ENCODE results near the gene UQCRC1.

The UQCRC1 gene

DNA sequence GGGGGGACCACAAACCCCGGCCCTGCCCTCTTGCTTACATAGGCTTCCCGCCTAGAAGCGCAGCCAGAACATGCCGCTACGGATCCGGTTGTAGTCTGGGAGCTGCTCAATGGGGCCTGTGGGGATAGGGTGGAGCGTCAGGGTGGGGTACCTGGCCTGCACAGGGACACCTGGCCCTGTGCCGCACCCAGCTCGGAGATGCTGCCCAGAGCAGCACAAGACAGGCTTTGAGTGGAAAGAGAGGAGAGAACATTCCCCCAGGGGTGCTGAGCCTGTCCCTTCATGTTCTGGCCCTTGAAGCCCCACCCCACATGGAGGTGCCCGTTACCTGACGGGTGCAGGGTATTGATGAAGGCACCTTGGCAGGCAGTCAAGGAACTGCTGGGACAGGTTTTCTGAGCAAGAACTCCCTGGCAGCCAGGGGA, 10.4 kb downstream of the UQCRC1 start:
- DNase-seq (ENCODE audit: low read depth in 1 of 2, low spot score in 1 of 2), result no peak

DNA sequence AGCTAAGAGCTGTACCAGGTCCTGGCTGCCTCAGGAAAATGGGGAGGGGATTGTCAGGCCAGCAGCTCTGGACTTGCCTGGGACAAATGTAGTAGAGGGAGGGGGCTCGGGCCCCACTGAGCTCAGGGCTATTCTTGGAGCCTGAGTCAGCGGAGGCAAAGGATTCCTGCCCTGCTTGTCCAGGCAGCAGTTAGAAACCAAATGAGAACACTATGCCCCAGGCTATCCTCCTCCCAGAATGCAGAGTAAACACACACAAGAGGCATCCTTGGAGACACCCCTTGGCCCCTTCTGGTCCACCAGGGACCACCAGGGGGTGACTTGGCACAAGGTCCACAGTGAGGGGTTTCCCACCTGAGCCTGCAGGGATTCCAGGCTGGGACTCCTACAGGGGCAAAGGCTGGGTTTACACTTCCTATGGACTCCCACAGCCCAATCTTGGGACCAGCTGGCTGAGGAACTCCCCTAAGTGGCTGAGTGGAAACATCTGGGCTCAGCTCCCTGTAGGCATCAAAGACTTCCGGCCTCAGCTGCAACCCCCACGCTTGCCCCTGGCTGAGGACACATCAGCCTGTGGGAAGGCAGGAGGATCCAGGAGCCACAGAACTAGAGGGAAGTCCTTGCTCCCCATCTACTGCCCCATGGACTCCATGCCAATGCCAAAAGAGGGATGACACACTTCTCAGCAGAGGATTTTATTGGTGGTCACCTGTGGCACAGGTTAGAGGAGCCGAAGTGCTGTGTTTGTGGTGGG, 10.9 kb downstream of the UQCRC1 start:
- DNase-seq (ENCODE audit: low read depth in 1 of 2, low spot score in 1 of 2), result no peak

DNA sequence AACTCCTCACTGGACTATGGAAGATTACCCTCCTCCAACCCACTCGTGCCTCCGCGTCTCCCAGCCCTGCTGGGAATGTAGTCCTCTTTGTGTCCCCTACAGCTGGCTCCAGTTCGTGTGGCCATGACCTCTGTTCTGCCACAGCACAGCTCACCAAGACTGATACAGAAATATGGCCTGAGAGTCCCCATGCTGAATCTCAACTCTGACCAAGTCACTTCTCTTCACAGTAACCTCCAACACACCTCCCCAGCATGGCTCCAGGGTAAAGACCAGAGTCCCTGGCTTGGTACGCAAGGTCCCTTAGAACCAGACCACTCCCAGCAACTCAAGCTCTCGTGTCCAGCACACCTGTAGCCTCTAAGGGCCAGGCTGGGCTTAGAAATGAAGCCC, 12.0 kb downstream of the UQCRC1 start:
- DNase-seq (ENCODE audit: low read depth in 1 of 2, low spot score in 1 of 2), result no peak

DNA sequence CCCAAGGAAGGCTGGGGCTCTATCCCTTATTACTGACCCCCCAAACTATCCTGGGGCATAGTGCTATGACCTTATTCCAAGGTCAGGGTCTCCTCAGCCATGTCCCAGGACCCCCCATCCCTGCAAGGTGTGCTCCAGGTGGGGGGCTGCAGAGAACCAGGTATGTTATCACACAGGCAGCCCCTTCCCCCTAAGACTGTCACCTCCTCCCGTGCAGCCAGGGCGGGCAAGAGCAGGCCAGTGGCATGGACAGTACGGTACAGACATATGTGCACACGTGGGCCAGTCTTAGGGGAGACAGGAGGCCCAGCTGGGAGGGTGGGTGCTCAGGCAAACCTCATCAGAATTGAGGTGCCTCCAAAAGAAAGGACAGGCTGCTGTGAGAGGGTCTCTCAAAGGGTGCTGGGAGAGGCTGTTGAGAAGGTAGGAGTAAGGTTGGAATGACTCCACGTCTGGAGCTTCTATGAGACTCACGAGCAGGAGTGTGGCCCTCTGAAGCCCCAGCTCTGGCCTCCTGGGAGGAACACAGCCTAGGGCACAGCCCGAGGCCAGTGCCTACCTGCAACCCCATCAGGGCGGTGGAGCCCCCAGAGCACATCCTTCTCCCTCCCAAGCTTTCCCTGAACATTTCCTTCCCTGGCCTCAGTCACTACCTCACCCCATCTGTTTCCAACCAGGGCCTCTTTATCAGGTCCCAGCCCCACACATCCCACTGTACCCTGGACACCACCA, 12.6 kb downstream of the UQCRC1 start:
- no peak for DNase-seq (ENCODE audit: low read depth in 1 of 2, low spot score in 1 of 2)

DNA sequence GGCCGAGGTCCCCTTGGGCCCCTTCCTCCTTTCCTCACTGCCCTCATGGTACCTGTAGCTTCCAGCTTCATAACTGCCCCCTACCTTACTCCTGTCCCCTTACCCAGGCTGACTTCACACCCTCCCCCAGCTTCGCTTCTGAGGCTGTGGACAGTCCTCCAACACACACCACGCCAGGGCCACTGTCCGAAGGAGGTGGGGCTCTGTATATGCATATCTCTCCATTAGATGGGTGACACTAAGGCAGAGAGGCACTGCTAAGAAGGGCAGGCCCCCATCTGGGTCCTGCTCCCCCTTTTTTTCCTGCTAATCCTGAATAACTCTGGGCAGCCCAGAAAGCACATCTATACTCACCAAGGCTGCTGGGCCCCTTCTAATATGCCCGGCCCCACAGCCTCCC, 13.3 kb downstream of the UQCRC1 start:
- DNase-seq (ENCODE audit: low read depth in 1 of 2, low spot score in 1 of 2), result no peak

DNA sequence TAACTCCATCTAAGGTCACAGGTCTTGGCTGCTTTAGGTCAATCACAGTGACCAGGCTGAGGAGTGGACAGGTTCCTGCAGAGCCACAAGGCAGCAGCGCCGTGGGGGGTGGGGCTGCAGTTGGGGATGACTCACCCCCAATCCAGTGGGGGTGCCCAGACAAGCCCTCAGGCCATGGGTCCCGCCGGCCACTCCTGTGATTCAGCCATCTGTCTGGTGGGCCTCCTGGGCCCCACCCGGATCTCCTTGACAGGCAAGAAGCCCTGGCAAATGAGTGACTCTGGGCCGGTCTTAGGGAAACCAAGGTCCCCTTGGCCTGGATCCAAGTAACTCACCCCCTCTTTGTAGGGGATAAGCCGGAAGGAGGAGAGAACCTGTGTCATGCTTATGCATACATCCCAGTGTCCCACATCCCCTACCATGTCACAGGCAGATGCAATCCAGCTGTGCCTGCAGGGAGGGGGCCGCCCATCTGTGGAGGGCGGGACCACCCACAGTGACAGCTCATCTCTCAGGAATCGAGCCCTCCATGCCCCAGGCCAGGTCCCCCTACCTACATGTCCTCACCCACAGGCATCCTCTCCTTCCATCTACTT, 13.8 kb downstream of the UQCRC1 start:
- DNase-seq (ENCODE audit: low read depth in 1 of 2, low spot score in 1 of 2), result no peak

DNA sequence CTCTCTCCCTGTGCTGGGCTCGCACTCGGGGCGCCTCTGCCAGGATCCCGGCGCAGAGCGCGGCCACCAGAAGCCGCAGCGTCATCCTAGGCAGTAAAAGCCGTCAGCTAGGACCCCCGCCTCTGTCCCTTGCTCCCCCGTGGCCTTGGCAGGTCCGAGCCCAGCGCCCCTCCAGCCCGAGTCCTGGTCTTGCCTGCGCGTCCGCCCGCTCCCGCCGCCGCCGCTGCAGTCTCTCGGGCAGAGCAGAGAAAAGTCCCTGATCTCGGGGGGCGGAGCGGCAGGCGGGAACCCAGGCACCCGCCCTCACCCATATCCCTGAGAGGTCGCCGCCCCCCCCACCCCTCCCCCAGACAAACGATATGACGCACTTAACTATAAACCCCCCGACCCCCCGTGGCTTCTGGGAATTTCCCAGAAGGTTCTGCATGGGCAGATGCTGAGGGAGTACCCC, 14.3 kb downstream of the UQCRC1 start, which contains the start of gene COL7A1:
Gene COL7A1, minus strand, starts transcription at position 255 of the 451 bp plus-strand sequence. Its CDS starts 170 bp downstream, at position 85.
- DNase-seq (ENCODE audit: low read depth in 1 of 2, low spot score in 1 of 2), result no peak

DNA sequence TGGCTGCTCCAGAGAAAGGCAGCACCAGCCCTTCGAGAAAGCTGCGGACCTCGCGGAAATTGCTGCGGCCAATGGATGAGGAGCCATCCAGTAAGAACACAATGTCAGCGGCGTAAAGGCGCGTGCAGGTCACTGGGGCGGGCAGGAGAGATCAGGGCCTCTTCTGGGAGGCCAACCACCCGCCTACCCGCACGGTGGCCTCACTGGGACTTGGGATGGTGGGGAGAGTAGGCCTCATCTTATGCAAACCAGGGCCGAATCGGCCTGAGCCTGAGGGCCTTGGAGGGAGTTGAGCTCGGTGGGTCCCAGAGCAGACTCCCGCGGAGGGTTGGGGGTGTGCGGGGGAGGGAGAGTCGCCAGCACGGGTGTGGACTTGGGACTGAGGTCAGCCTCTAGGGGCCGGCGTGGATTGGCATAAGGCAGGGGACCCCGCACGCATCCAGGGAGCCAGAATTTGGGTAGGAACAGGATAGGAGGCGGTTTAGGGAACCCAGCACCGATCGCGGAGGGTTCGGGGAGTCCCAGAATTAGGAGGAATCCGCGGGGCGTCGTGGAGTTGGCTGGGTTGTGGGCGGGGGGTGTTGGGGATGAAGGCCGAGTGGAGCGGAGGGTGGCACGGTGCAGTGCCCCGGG, 14.9 kb downstream of the UQCRC1 start:
- DNase-seq (ENCODE audit: low read depth in 1 of 2, low spot score in 1 of 2), result no peak

DNA sequence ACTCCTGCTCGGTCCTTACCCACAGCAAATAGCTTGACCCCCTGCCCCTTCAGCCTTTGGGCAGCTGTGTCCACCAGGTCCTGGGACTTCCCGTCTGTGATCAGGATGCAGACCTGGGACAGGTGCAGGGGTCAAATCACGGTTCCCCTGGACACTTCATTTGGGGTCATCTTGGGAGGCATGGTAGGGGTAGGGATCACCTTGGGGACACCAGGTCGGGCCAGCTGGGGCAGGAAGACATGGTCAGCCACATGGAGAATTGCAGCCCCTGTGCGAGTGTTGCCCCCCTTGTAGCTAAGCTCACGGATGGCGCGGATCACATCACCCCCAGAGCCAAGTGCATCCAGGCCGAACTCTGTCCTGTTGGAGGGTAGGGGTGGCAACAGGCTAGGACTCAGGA, 16.1 kb downstream of the UQCRC1 start:
- DNase-seq (ENCODE audit: low read depth in 1 of 2, low spot score in 1 of 2), result no peak

DNA sequence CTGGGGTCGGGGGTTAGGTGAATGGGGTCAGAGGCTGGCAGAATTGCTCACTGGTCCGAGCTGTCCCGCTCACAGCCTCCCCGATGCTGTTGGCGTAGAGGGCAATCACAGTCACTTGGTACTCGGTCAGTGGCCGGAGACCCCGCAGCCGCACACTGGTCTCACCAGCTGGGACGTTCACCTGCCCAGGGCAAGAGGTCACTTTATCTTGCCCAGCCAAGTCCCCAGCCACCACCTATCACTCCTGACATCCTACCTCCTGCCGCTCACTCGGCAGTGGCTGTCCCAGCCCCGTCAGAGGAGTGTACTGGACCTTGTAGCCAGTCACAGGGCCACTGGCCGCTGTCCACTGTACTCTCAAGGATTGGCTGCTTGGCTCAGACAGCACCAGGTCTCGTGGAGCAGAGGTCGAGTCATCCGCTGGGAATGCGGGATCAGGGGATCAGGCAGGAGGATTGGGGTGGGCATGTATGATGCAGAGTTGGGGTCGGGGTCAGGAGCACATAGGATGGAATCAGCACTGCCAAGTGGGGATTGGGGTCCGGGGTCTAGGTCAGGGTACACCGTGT, 16.8 kb downstream of the UQCRC1 start:
- DNase-seq (ENCODE audit: low read depth in 1 of 2, low spot score in 1 of 2), result no peak

DNA sequence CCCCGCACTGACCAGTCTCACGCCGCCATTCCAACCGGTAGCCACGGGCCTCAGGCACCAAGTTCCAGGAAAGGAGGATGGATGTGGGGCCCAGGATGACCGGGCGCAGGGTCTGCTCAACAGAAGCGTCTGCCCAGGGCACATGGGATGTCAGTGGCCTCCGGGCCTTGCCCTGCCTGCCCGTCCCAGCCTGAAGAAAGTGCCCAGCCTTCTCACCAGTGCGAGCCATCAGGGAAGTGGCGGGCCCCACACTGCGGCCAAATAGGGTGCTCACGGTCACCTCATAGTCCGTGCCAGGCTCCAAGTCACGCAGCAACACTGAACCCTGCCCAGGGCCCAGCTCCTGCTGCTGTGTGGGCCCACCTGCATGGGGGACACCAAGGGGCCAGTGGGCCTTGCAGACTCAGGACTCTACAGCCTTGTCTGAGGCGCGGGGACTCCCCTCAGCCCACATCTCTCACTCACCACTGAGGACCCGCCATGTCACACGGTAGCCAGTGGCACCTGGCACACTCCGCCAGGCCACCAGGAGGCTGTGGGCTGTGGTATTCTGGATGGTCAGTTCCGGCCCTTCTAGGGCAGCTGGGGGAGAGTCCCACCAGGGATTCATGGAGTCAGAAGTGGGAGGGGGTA, 17.4 kb downstream of the UQCRC1 start:
- no peak for DNase-seq (ENCODE audit: low read depth in 1 of 2, low spot score in 1 of 2)

DNA sequence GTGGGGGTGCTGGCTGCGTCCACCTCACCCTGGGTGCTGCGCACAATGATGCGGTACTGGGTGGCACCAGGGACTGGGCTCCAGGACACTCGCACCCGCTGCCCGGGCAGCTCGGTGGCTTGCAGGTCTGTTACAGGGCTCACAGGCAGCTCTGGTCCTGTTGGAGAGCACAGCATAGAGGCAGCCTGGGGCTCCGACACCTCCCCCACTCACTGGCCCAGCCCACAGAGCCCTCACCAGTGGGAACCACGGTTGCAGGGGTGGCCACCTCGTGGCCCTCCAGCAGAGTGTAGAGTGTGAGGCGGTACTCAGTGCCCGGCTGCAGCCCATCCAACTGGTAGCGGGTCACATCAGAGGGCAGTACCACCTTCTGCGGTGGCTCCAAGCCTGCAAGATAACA, 18.0 kb downstream of the UQCRC1 start:
- no peak for DNase-seq (ENCODE audit: low read depth in 1 of 2, low spot score in 1 of 2)

DNA sequence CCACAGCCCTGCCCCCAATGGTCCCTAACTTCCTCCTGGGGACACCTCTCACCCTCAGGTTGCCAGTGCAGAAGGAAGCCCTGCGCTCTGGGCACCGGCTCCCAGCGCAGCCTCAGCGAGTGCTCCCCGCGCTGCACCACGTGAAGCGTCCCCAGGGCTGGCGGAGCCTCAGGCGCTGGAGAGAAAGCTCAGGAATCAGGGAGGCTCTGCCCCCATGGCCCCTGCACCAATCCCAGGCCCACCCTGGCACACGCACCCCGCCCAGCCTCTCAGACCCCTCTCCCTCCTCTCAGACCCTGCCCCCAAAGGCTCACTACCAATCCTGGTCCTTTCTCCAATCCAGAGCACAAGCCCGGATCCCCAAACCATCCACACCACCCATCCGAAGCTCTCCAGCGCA, 21.2 kb downstream of the UQCRC1 start:
- no peak for DNase-seq (ENCODE audit: low read depth in 1 of 2, low spot score in 1 of 2)

DNA sequence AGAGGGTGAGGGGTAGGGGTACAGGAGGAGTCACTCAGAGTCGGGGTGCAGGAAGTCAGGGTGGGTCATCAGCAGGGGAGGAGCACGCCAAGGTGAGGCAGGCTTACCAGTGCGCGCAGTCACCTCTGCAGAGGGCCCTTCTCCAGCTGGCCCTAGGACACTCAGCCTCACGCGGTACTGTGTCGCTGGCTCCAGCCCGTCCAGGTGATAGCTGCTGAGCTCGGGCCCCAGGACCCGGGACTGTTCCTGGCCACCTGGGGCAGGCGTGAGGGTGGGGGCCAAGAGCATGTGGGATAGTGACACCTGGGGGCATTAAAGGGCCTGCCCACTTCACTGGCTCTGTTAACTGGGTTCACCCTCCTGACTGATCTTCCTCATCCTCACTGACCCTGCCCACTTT, 21.8 kb downstream of the UQCRC1 start:
- DNase-seq (ENCODE audit: low read depth in 1 of 2, low spot score in 1 of 2), result no peak

DNA sequence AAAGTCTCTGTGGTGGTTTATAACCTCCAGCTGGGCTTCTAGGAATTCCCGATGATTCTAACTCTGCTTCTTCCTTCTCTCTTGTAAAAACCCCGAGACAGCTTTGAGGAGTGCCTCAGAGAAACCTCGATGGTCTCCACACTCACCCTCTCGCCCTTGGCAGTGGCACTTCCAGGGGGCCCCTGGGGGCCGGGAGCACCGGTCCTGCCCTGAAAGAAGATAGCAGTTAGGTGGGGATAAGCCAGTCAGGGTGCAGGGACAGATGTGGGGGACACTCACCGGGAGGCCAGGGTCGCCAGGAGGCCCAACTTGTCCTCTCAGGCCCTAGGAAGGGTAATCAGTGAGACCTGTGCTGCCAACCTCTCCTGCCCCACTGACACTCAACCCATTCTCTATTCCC, 24.0 kb downstream of the UQCRC1 start:
- no peak for DNase-seq (ENCODE audit: low read depth in 1 of 2, low spot score in 1 of 2)

DNA sequence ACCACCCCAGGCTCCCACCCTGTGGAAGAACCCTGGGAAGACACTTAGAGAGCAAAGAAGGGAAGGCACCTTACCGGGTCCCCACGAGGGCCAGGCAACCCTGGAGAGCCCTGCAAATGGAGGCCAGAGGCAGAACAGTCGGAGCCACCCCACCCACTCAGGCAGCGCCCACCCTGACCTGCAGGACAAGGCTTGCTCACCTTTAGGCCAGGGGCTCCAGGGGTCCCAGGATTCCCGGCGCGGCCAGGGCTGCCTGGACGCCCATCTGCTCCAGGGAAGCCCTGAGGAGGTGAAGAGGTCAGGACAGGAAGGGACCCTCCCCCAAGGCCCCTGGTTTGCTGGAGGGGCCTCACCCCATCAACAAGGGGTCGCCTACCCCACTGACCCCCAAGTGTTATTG, 24.6 kb downstream of the UQCRC1 start:
- DNase-seq (ENCODE audit: low read depth in 1 of 2, low spot score in 1 of 2), result no peak

DNA sequence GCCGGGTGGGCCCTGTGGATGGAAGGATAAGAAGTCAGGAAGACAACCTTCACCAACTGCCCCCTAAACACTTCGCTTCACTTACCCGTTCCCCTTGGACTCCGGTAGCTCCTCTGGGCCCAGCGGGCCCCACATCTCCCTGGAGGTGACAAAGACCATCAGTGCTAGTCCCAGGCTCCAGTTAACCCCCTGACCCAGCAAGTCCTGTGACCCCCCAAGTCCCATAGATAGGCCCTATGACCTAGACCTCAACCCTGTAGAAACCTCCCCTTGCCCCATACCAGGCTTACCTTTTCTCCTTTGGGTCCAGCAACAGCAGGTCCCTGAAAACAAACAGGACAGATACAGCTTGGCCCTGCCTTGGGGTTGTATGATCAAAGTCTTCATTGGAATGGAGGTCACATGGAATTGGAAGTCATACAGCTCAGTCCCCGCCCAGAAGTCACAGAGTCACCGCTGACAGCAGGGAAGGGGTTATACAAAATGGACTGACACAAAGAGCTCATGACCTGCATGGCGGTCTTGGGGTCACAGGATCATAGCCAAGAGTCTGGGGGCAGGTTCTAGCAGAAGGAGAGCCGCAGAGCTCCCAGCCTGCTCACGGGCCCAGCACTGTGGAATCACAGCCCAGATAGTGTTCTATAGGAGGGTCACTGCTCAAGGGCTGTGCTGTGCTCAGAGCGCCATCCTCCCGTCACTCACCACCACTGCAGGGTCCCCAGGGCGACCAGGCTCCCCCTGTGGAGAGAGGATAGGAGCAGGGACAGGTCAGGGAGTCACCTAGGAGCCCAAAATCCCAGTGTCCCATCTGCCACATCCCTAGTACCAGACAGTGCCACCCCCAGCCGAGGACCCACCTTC, 27.6 kb downstream of the UQCRC1 start:
- no peak for DNase-seq (ENCODE audit: low read depth in 1 of 2, low spot score in 1 of 2)

DNA sequence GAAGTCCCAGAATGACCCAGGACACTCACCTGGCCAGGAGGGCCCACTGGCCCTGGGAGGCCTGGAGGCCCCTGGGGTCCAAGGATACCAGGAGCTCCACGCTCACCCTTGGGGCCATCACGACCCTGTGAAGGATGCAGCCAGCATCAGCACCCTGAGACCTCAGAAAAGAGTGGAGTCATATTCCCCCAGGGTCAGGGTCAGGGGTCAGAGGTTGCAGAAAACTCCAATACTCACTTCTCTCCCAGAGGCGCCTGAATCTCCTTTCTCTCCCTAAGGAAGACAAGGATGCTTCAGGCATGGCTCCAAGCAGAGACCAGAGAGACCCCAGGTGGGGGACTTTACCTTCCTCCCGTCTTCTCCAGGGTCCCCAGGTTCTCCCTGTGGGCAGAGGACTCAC, 32.8 kb downstream of the UQCRC1 start:
- DNase-seq (ENCODE audit: low read depth in 1 of 2, low spot score in 1 of 2), result no peak

DNA sequence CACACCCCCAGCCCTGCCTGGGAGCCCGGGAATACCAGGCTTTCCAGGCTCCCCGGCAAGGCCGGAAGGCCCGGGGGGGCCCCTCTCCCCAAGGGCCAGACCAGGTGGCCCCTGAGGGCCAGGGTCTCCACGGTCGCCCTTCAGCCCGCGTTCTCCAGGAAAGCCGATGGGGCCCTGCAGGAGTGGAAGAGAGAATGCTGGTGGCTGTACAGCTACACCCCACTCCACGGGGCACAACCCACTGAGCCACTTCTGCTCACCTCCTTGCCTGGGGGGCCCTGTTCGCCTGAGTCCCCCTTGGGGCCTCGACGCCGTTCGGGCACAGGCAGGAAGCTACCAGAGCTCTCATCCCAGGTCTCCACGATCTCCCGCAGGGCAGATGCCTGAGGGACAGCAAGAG, 34.1 kb downstream of the UQCRC1 start:
- no peak for DNase-seq (ENCODE audit: low read depth in 1 of 2, low spot score in 1 of 2)

DNA sequence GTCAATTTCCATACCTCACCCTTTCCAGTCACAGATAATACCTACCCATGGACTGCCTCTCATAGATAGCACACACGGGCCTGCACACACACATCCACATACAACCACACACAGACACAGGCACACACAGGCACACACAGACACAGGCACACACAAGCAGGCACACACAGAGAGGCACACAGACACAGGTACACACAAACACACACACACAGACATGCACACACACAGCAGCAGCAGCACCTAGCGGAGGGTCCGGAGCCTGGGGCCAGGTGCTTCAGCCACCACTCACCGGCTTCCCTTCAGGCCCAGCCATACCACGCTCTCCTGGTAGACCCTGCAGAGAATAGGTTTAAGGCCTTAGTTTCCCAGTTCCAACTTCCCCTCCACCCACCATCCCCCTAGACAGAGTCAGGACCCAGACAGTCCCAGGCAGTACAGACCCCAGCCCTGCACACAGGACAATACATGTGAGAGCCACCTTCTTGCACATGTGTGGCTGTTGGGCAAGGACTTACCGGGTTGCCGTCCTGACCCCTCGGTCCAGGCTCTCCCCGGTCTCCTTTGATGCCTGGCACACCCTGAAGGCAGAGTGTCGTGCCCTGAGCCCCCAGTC, 35.4 kb downstream of the UQCRC1 start:
- no peak for DNase-seq (ENCODE audit: low read depth in 1 of 2, low spot score in 1 of 2)

Measured in activated CD4-positive, alpha-beta T cell treated with anti-CD3 and anti-CD28 coated beads, Interleukin-2, amount 50 U/mL, for 24 hours (primary cell).